Stimulated activated CD4-positive, alpha-beta T cell treated with anti-CD3 and anti-CD28 coated beads, Interleukin-1b, Interleukin-23, amount 100 ng/mL, for 4 hours (primary cell): Measurements from ENCODE around the gene RGL1.

Experiments used
- DNase-seq, 2 donors: peaks; one replicate each; pipeline ENCODE4 v3.0.0-alpha.2; 2020; ENCODE audit warnings: low read depth in 2 of 2

Gene RGL1

GRCh38 chr1:183887826-183888819, 83.2 kb downstream of the RGL1 start:
- no peak for DNase-seq

GRCh38 chr1:183889095-183889494, 84.2 kb downstream of the RGL1 start:
- no peak for DNase-seq

GRCh38 chr1:183891158-183891856, 86.4 kb downstream of the RGL1 start:
- no peak for DNase-seq

GRCh38 chr1:183892351-183892793, 87.5 kb downstream of the RGL1 start:
- no peak for DNase-seq

- no peak for DNase-seq
Observed at GRCh38 chr1:183893561-183894289, 88.8 kb downstream of the RGL1 start.

- no peak for DNase-seq
Observed at GRCh38 chr1:183894290-183894565, 89.3 kb downstream of the RGL1 start.

- no peak for DNase-seq
Observed at GRCh38 chr1:183896466-183897048, 91.6 kb downstream of the RGL1 start.

- no peak for DNase-seq
Observed at GRCh38 chr1:183898001-183898396, 93.1 kb downstream of the RGL1 start.

- DNase-seq, result no peak
Observed at GRCh38 chr1:183898610-183899009, 93.7 kb downstream of the RGL1 start.

- no peak for DNase-seq
Observed at GRCh38 chr1:183901748-183902330, 96.9 kb downstream of the RGL1 start.

GRCh38 chr1:183903101-183903500, 98.2 kb downstream of the RGL1 start:
- DNase-seq, result no peak

GRCh38 chr1:183905508-183906113, 100.7 kb downstream of the RGL1 start:
- no peak for DNase-seq

GRCh38 chr1:183907070-183907469, 102.2 kb downstream of the RGL1 start:
- DNase-seq, result no peak

GRCh38 chr1:183908079-183908478, 103.2 kb downstream of the RGL1 start:
- DNase-seq, result no peak

- DNase-seq, result no peak
Observed at GRCh38 chr1:183909672-183910071, 104.8 kb downstream of the RGL1 start.

GRCh38 chr1:183910845-183911244, 105.9 kb downstream of the RGL1 start:
- no peak for DNase-seq

- DNase-seq, result no peak
Observed at GRCh38 chr1:183911285-183911684, 106.4 kb downstream of the RGL1 start.

- no peak for DNase-seq
Observed at GRCh38 chr1:183912265-183912886, 107.5 kb downstream of the RGL1 start.

GRCh38 chr1:183913567-183913993, 108.7 kb downstream of the RGL1 start:
- DNase-seq, result no peak

- no peak for DNase-seq
Observed at GRCh38 chr1:183914276-183914675, 109.4 kb downstream of the RGL1 start.

- DNase-seq, result no peak
Observed at GRCh38 chr1:183914891-183915290, 110.0 kb downstream of the RGL1 start.
